SK-N-SH treated with all-trans-retinoic acid at 6 μM for 48 hours (cell line): ENCODE measurements around the gene SLC17A2.

Source experiments
- ATAC-seq: fragments of 200-7000 bp; cut with Tn5 transposase; 3 replicates; pipeline ENCODE4 v1.9.1; 2020; ENCODE audit warnings: mild to moderate bottlenecking, moderate library complexity
- ARNTL ChIP-seq: fragments of 450-650 bp; formaldehyde crosslinking; IDR thresholded peaks from 2 replicates; pipeline ENCODE4 v1.5.0; 2020; ENCODE audit warnings: low read depth, mild to moderate bottlenecking, moderate library complexity, borderline replicate concordance
- BACH2 ChIP-seq: fragments of 250-450 bp; sonication (Bioruptor Pico); IDR thresholded peaks from 2 replicates; pipeline ENCODE4 v1.9.0; 2021; ENCODE audit warnings: mild to moderate bottlenecking, borderline replicate concordance
- CREB5 ChIP-seq: fragments of 250-450 bp; sonication (Bioruptor Pico); IDR thresholded peaks from 2 replicates; pipeline ENCODE4 v1.5.1; 2020; ENCODE audit warnings: low read depth, mild to moderate bottlenecking, moderate library complexity
- CSRNP3 ChIP-seq: fragments of 250-450 bp; sonication (Bioruptor Pico); IDR thresholded peaks from 2 replicates; pipeline ENCODE4 v1.5.1; 2021; ENCODE audit warnings: mild to moderate bottlenecking, moderate library complexity
- ESRRG ChIP-seq: fragments of 250-450 bp; sonication (Bioruptor Pico); IDR thresholded peaks from 2 replicates; pipeline ENCODE4 v1.6.1; 2021; ENCODE audit warnings: mild to moderate bottlenecking
- GLIS3 ChIP-seq: fragments of 250-450 bp; sonication (Bioruptor Pico); IDR thresholded peaks from 2 replicates; pipeline ENCODE4 v1.5.0; 2020; ENCODE audit warnings: mild to moderate bottlenecking, moderate library complexity
- ISL1 ChIP-seq: fragments of 250-450 bp; sonication (Bioruptor Pico); IDR thresholded peaks from 2 replicates; pipeline ENCODE4 v2.1.2; 2022; ENCODE audit warnings: mild to moderate bottlenecking, moderate library complexity
- OSR1 ChIP-seq: fragments of 250-450 bp; sonication (Bioruptor Pico); IDR thresholded peaks from 2 replicates; pipeline ENCODE4 v1.8.0; 2022; ENCODE audit warnings: moderate library complexity, mild to moderate bottlenecking, inconsistent platforms
- PPARA ChIP-seq: fragments of 250-450 bp; sonication (Bioruptor Pico); IDR thresholded peaks from 2 replicates; pipeline ENCODE4 v1.5.0; 2020; ENCODE audit warnings: mild to moderate bottlenecking, borderline replicate concordance
- RARB ChIP-seq: fragments of 250-450 bp; sonication (Bioruptor Pico); IDR thresholded peaks from 2 replicates; pipeline ENCODE4 v1.8.0; 2021; ENCODE audit warnings: mild to moderate bottlenecking, moderate library complexity
- SNAI2 ChIP-seq: fragments of 250-450 bp; sonication (Bioruptor Pico); IDR thresholded peaks from 2 replicates; pipeline ENCODE4 v1.5.0; 2020; ENCODE audit warnings: mild to moderate bottlenecking, moderate library complexity
- TCF4 ChIP-seq: fragments of 250-450 bp; sonication (Bioruptor Pico); IDR thresholded peaks from 2 replicates; pipeline ENCODE4 v1.8.0; 2021; ENCODE audit warnings: mild to moderate bottlenecking, moderate library complexity, borderline replicate concordance
- TOX ChIP-seq: fragments of 250-450 bp; sonication (Bioruptor Pico); IDR thresholded peaks from 2 replicates; pipeline ENCODE4 v1.8.0; 2021; ENCODE audit warnings: mild to moderate bottlenecking, moderate library complexity, borderline replicate concordance
- TSHZ2 ChIP-seq: fragments of 250-450 bp; sonication (Bioruptor Pico); IDR thresholded peaks from 2 replicates; pipeline ENCODE4 v1.5.0; 2020; ENCODE audit warnings: mild to moderate bottlenecking, moderate library complexity
- ZC3H10 ChIP-seq: fragments of 250-450 bp; sonication (Bioruptor Pico); IDR thresholded peaks from 2 replicates; pipeline ENCODE4 v1.5.1; 2021; ENCODE audit warnings: mild to moderate bottlenecking, moderate library complexity
- ZFP3 ChIP-seq: fragments of 250-450 bp; sonication (Bioruptor Pico); IDR thresholded peaks from 2 replicates; pipeline ENCODE4 v1.5.0; 2020; ENCODE audit warnings: mild to moderate bottlenecking, moderate library complexity
- ZFP30 ChIP-seq: fragments of 450-650 bp; formaldehyde crosslinking; IDR thresholded peaks from 2 replicates; pipeline ENCODE4 v1.5.0; 2022; ENCODE audit warnings: mild to moderate bottlenecking, moderate library complexity
- ZNF565 ChIP-seq: fragments of 450-650 bp; formaldehyde crosslinking; conservative IDR thresholded peaks from 2 replicates; pipeline ENCODE4 v1.5.0; 2020; ENCODE audit warnings: low read depth, mild to moderate bottlenecking, moderate library complexity
- ZNF70 ChIP-seq: fragments of 450-650 bp; formaldehyde crosslinking; IDR thresholded peaks from 2 replicates; pipeline ENCODE4 v1.5.0; 2020; ENCODE audit warnings: mild to moderate bottlenecking, moderate library complexity
- ZNF8 ChIP-seq: fragments of 450-650 bp; formaldehyde crosslinking; IDR thresholded peaks from 2 replicates; pipeline ENCODE4 v1.5.0; 2020; ENCODE audit warnings: mild to moderate bottlenecking, moderate library complexity
- TF ChIP-seq, protein P1 (sequence below): fragments of 250-450 bp; sonication (Bioruptor Pico); IDR thresholded peaks from 2 replicates; pipeline ENCODE4 v1.8.0; 2021; ENCODE audit warnings: low read depth, mild to moderate bottlenecking, moderate library complexity, borderline replicate concordance
- TF ChIP-seq, protein P2 (sequence below): fragments of 250-450 bp; sonication (Bioruptor Pico); IDR thresholded peaks from 2 replicates; pipeline ENCODE4 v1.8.0; 2020; ENCODE audit warnings: mild to moderate bottlenecking, moderate library complexity, borderline replicate concordance

Gene SLC17A2

GRCh38 chr6:25943887-25944286 is 13.4 kb upstream of the SLC17A2 start:
- ATAC-seq = no peak
- TF ChIP-seq, protein P1, sequence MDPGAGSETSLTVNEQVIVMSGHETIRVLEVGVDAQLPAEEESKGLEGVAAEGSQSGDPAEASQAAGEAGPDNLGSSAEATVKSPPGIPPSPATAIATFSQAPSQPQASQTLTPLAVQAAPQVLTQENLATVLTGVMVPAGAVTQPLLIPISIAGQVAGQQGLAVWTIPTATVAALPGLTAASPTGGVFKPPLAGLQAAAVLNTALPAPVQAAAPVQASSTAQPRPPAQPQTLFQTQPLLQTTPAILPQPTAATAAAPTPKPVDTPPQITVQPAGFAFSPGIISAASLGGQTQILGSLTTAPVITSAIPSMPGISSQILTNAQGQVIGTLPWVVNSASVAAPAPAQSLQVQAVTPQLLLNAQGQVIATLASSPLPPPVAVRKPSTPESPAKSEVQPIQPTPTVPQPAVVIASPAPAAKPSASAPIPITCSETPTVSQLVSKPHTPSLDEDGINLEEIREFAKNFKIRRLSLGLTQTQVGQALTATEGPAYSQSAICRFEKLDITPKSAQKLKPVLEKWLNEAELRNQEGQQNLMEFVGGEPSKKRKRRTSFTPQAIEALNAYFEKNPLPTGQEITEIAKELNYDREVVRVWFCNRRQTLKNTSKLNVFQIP (CRISPR knock-in tag) = no peak
- TF ChIP-seq GLIS3 (no peak), ISL1 (CRISPR knock-in tag) (no peak), SNAI2 (CRISPR knock-in tag) (no peak), TCF4 (no peak), TOX (CRISPR knock-in tag) (no peak), ZFP30 (CRISPR knock-in tag) (no peak), RARB (no peak), TSHZ2 (CRISPR knock-in tag) (no peak), CSRNP3 (CRISPR knock-in tag) (no peak), ZNF565 (CRISPR knock-in tag) (no peak), ESRRG (CRISPR knock-in tag) (no peak), ZNF70 (CRISPR knock-in tag) (no peak), BACH2 (no peak), ZFP3 (CRISPR knock-in tag) (no peak)
- TF ChIP-seq, protein P2, sequence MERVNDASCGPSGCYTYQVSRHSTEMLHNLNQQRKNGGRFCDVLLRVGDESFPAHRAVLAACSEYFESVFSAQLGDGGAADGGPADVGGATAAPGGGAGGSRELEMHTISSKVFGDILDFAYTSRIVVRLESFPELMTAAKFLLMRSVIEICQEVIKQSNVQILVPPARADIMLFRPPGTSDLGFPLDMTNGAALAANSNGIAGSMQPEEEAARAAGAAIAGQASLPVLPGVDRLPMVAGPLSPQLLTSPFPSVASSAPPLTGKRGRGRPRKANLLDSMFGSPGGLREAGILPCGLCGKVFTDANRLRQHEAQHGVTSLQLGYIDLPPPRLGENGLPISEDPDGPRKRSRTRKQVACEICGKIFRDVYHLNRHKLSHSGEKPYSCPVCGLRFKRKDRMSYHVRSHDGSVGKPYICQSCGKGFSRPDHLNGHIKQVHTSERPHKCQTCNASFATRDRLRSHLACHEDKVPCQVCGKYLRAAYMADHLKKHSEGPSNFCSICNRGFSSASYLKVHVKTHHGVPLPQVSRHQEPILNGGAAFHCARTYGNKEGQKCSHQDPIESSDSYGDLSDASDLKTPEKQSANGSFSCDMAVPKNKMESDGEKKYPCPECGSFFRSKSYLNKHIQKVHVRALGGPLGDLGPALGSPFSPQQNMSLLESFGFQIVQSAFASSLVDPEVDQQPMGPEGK (CRISPR knock-in tag) = no peak
- TF ChIP-seq, all 23 proteins: peak for 0

DNA sequence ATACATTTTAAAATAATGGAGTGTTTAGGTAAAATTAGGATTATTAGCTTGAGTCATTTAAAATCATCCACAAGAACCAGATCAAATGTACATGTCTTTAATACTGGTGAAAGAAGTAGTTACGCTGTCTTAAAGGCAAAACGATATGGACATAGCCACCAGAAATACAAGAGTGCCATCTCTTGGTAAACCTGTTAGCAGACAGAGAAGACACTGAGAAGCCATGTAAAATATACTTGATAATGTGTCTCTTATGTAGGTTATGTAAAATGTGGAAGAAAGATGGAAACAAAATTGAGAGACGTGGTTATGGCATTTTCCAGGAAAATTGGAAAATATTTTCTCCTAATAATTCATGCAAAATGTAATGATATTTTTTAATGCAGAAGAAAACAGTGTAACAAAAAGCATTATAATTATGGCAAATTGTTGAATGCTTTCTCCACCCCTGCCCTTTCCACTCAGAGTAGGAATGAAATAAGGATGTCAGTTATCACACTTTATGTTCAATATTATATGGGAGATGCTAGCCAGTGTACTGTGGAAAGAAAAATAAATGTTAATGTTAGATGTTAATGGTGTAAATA is 12.2 kb upstream of the SLC17A2 start:
- peak; percentile 88 for ATAC-seq
- TF ChIP-seq SNAI2 (CRISPR knock-in tag) (no peak), OSR1 (CRISPR knock-in tag) (no peak), TOX (CRISPR knock-in tag) (no peak), PPARA (CRISPR knock-in tag) (no peak), ZFP3 (CRISPR knock-in tag) (no peak), GLIS3 (no peak), ZNF565 (CRISPR knock-in tag) (no peak), BACH2 (no peak), RARB (no peak), TSHZ2 (CRISPR knock-in tag) (no peak), ESRRG (CRISPR knock-in tag) (no peak), CREB5 (CRISPR knock-in tag) (no peak), ZNF8 (CRISPR knock-in tag) (no peak), ISL1 (CRISPR knock-in tag) (no peak), ZC3H10 (no peak), ARNTL (no peak)
- TF ChIP-seq, protein P2 (CRISPR knock-in tag) = no peak
- TF ChIP-seq, all 23 proteins: peak for 0
